ENCODE measurements around the gene ENO4. TPM values are rescaled to one million over a fixed set of nuclear protein-coding genes. Genes with fewer than 3 reads are reported as not detected.

Gene ENO4, protein sequence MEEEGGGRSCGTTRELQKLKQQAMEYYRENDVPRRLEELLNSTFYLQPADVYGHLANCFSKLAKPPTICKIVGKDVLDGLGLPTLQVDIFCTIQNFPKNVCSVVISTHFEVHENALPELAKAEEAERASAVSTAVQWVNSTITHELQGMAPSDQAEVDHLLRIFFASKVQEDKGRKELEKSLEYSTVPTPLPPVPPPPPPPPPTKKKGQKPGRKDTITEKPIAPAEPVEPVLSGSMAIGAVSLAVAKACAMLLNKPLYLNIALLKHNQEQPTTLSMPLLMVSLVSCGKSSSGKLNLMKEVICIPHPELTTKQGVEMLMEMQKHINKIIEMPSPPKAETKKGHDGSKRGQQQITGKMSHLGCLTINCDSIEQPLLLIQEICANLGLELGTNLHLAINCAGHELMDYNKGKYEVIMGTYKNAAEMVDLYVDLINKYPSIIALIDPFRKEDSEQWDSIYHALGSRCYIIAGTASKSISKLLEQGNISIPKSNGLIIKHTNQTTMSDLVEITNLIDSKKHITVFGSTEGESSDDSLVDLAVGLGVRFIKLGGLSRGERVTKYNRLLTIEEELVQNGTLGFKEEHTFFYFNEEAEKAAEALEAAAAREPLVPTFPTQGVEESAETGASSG
- not detected for polyA plus RNA-seq

DNA sequence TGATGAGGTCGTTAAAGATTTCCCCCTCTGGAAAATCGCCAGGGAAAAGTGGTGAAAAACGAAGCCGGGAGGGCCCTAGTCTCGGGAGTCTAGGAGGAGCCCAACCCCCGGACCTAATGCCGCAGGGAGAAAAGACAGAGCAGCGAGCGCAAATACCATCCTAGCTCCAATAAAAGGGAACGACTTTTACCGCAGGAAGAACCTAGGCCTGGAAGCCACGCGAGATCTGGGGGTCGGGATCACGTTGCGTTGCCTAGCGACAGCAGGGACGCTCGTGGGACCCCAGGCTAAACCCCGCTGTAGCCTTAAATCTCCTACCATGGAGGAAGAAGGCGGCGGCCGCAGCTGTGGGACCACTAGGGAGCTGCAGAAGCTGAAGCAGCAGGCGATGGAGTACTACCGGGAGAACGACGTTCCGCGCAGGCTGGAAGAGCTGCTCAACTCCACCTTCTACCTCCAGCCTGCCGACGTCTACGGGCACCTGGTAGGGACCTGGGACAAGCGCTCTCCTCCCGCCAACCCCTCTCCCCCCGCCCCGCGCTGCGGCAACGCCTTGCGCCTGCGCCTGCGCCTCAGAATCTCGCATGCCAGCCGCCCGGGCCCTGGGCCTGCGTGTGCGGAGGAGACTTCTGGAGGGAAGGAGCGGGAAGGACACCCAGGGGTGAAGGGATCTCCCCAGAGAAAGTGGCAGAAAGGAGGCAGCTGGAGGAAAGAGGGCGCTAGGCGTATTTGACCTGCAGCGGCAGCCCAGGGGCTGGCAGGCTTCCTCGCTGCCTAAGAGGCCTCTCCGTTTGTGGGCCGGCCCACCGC, at the start of gene ENO4:
Gene ENO4, plus strand, starts transcription at position 252 of the 810 bp plus-strand sequence. Its CDS starts 68 bp downstream, at position 320.
- Mint-ChIP-seq H3K27ac (no peak within 1 kb of the TSS), H3K9me3 (peaks cover 0 to 17% (median 2%) of the 10 kb centered on the region in 6 donors), H3K4me3 (no peak within 1 kb of the TSS), H3K4me1 (no peaks in the 10 kb centered on the region), H3K36me3 (peaks cover 0 to 6% (median 0%) of the 10 kb centered on the region in 3 donors), H3K27me3 (ENCODE audit: low read depth in 3 of 3) (peaks cover 11 to 34% (median 24%) of the 10 kb centered on the region in 3 donors)
- DNase-seq = no peak

DNA sequence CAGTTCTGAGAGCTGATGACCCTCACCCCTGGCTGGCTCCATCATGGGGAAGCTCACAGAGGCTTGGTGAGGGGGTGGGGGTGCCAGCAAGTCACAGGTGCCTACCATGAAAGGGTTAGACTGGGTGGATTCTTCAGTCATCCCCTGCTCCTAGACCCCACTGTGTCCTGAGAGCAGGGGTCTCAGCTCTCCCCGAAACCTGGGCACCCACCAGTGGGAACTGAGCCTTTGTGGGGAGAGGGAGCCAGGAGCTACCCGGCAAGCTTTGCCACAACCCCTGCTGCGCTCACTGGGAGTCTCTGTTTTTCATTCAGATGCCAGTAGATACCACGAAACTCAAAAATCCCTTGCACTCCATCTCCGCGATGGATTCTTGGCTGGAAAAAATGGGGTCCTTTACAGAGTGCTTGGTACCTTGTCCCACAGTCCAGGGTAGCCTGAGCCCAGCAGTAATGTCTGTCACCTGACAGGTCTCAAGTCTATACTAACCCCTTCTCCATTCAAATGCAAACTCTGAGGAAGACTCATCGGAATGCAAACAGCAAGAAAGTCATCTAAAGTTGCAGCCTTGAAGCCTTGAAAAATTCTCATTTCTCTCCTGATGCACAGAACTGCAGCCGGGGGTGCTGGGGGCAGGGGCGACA, 48.9 kb upstream of the ENO4 start:
- no peak overlapping the region for H3K4me3 Mint-ChIP-seq

DNA sequence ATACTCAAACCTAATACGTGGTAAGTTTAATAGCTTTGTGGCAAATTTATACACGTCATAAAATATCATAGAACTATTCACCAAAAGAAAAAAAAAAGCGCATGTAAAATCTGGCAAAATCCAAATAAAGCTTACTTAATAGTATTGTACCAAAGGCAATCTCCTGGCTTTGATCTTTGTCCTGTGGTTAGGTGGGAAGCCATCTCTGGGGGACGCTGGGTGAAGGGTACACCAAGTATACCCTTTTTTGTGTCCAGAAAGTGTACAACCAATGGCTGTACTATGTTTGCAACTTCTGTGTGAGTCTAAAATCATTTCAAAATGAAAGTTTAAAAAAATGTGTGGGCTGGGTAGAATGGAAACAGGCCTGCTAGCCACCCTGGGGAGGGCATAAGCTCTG, 47.6 kb upstream of the ENO4 start:
- Mint-ChIP-seq H3K4me1 (no peaks in the 10 kb centered on the region), H3K4me3 (no peak overlapping the region), H3K9me3 (no peaks in the 10 kb centered on the region), H3K27ac (no peak overlapping the region), H3K36me3 (no peaks in the 10 kb centered on the region), H3K27me3 (ENCODE audit: low read depth in 3 of 3) (peaks cover 2 to 10% (median 6%) of the 10 kb centered on the region in 3 donors)
- no peak for DNase-seq

More for the DNA sequence above, 48.9 kb upstream of the ENO4 start:
- no peak overlapping the region for H3K27ac Mint-ChIP-seq
- peaks cover 2 to 6% (median 6%) of the 10 kb centered on the region in 3 donors for H3K27me3 Mint-ChIP-seq (ENCODE audit: low read depth in 3 of 3)
- DNase-seq = no peak
- H3K36me3 Mint-ChIP-seq = no peaks in the 10 kb centered on the region
- no peaks in the 10 kb centered on the region for H3K9me3 Mint-ChIP-seq
- H3K4me1 Mint-ChIP-seq = no peaks in the 10 kb centered on the region

DNA sequence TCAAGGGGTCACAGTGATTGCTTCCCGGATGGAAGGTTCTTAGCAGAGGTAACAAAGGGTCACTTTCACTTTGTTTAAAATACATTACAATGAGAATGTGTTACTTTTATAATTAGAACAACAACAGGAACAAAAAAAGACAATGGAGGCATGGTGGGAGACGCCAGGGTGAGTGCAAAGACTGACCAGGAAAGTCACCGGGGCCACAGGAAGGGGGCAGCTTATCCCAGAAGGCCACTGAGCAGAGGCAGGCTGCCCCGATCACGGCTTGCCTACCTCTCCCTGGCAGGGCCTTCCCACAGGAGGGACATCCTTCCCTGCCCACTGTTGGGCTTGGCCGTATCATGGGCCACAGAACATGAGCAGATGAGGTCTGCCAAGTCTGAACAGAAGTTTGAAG, 46.8 kb upstream of the ENO4 start:
- Mint-ChIP-seq H3K4me3 (no peak overlapping the region), H3K9me3 (no peaks in the 10 kb centered on the region), H3K27me3 (ENCODE audit: low read depth in 3 of 3) (peaks cover 2 to 10% (median 3%) of the 10 kb centered on the region in 3 donors), H3K4me1 (no peaks in the 10 kb centered on the region), H3K27ac (no peak overlapping the region), H3K36me3 (no peaks in the 10 kb centered on the region)
- DNase-seq = no peak

DNA sequence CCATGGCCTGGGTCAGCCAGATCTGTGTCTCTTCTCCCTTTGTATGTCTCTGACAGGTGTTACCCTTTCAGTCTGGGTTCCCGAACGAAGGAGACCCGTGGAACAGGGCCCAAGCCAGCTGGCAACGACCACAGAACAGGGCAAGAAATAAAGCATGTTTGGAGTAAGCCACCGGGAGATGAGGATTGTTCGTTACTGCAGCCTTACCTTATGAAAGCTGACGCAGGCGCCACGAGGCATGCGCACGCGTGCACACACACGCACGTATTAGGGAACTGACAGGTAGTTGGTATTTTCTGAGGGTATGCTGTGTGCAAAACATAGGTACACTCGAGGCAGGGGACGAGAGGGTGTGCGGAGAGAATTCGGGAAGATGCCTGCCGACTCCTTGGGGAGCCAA, 46.4 kb upstream of the ENO4 start:
- H3K36me3 Mint-ChIP-seq = no peaks in the 10 kb centered on the region
- H3K4me1 Mint-ChIP-seq = no peaks in the 10 kb centered on the region
- H3K9me3 Mint-ChIP-seq = no peaks in the 10 kb centered on the region
- peaks cover 2 to 10% (median 2%) of the 10 kb centered on the region in 3 donors for H3K27me3 Mint-ChIP-seq (ENCODE audit: low read depth in 3 of 3)
- no peak overlapping the region for H3K27ac Mint-ChIP-seq
- DNase-seq = no peak
- H3K4me3 Mint-ChIP-seq = no peak overlapping the region

DNA sequence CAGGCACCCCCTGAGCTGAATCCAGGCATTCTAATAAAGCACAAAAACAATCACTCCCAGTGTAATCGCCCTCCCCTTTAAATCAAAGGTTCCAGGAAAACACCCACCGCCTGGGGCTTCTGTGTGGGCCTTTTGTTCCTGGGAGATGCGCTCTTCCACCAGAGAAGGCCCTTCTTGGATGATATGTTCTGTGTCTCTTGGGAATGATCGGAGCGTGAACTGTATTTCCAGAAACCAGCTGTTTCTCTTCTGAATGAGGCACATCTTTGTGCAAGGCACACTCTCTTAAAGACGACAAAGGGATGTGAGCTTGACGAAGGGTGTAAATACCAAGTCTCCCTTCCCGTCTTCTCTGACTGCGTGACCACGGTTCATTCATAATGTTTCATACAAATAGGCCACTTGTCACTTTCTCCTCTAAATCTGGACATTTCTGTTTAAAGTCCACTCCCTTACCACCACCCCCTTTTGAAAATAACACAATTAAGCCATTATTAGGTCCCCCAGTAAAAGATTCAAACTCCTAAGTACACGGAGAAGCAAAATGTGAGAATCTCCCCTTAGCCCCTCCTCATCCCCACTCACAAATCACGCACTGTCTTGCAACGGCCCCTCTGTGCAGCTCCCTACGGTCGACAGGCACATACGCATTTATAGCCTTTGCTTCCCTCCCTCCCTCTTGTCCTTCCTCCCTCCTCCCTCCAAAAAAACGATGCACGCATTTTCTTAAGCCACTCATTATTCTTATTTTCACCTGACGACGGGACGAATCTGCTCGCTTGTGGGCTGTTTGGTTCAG, 45.6 kb upstream of the ENO4 start:
- H3K27ac Mint-ChIP-seq = no peak overlapping the region
- no peak for DNase-seq
- H3K36me3 Mint-ChIP-seq = no peaks in the 10 kb centered on the region
- no peaks in the 10 kb centered on the region for H3K4me1 Mint-ChIP-seq
- peaks cover 0 to 2% (median 0%) of the 10 kb centered on the region in 6 donors for H3K9me3 Mint-ChIP-seq
- H3K4me3 Mint-ChIP-seq = no peak overlapping the region
- peaks cover 2 to 10% (median 2%) of the 10 kb centered on the region in 3 donors for H3K27me3 Mint-ChIP-seq (ENCODE audit: low read depth in 3 of 3)

DNA sequence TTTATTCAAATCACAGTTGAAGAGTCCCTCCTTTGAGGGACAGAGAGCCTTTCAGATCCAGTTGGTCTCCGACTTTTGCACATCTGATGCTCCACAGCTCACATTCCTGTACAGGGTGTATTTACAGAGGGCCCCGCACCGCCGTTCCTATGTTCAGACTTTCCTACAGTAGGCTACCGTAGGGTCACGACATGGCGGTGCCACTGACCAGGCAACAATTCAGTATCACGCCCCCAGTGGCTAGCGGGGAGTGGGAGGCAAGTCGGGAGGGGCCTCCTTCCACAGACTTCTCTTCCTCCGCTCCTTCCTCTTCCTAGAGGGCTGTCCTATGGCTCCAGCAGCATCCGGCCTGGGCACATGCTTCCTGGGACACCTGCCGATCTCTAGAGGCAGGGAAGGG, 40.6 kb upstream of the ENO4 start:
- no peak for DNase-seq
- Mint-ChIP-seq H3K36me3 (no peaks in the 10 kb centered on the region), H3K9me3 (peaks cover 0 to 2% (median 0%) of the 10 kb centered on the region in 6 donors), H3K27me3 (ENCODE audit: low read depth in 3 of 3) (peaks cover 0 to 9% (median 2%) of the 10 kb centered on the region in 3 donors), H3K4me1 (no peaks in the 10 kb centered on the region), H3K4me3 (no peak overlapping the region), H3K27ac (no peak overlapping the region)

DNA sequence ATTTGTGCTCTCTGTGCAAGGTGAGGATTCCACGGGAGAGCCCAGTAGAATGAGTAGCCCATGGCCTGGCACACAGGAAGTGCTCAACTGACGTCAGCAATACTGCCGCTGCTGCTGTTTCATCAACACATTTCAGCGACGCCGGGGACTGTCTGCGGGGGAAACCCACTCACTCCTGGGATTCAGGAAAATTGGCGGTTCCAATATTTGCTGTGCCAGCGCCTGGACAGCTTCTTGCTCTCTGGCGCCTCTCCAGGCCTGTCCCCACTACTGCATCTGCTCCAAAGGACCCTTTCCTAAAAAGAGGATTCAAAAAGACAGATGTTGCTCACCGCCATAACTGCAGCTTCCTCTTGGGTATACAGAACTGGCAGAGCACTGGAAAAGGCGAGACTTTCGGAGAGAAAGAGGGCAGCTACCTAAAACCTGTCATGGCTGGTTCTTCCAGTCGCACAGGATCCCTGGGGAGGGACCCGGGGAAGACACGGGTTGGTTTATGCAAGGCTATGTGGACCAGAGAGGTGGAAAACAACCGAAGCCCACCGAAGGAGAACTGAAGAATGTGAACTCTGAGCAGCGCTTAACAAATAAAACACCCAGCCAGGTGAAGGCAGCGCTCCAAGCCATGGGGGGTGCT, 39.7 kb upstream of the ENO4 start:
- peaks cover 0 to 2% (median 0%) of the 10 kb centered on the region in 6 donors for H3K9me3 Mint-ChIP-seq
- H3K4me3 Mint-ChIP-seq = no peak overlapping the region
- peaks cover 0 to 8% (median 2%) of the 10 kb centered on the region in 3 donors for H3K27me3 Mint-ChIP-seq (ENCODE audit: low read depth in 3 of 3)
- H3K4me1 Mint-ChIP-seq = no peaks in the 10 kb centered on the region
- DNase-seq = no peak
- H3K36me3 Mint-ChIP-seq = no peaks in the 10 kb centered on the region
- H3K27ac Mint-ChIP-seq = no peak overlapping the region

DNA sequence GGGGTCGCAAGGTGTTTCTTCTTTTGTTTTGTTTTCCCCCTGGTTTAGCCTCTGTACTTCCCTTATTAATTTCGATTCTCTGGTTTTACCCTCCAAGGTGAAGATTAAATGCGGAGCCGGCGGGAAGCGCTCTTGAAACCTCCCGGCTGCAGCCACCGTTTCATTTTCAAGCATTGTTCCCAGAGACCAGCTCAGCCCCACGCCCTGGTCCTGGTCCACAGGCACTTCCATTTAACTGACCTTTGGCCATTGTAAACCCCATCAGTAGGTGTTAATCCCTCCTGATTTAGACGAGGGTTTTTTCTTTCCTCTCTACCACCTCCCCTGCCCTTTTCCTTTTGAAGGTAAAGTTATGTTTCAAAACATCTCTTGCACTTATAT, 39.2 kb upstream of the ENO4 start:
- Mint-ChIP-seq H3K9me3 (peaks cover 0 to 2% (median 0%) of the 10 kb centered on the region in 6 donors), H3K27me3 (ENCODE audit: low read depth in 3 of 3) (peaks cover 0 to 8% (median 2%) of the 10 kb centered on the region in 3 donors), H3K27ac (no peak overlapping the region), H3K36me3 (no peaks in the 10 kb centered on the region), H3K4me3 (no peak overlapping the region), H3K4me1 (no peaks in the 10 kb centered on the region)
- no peak for DNase-seq

DNA sequence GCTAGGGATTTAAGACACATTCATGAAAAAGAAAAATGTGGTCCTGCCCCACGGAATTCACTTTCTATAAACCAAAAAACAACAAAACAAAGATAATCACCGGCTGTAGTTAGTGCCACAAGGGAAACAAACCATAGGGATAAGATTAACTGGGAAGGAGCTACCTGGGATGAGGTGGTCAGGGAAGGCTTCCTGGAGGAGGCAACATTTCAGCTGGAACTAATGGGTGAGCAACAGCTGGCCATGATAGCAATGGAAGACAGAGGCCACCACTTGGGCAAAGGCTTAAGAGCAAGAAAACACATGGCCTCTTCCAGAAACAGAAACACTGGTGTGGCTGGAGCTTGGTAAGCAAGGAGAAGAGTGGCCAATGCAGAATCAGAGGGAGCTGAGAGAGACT, 38.4 kb upstream of the ENO4 start:
- no peak overlapping the region for H3K27ac Mint-ChIP-seq
- no peak overlapping the region for H3K4me3 Mint-ChIP-seq
- no peaks in the 10 kb centered on the region for H3K4me1 Mint-ChIP-seq
- no peaks in the 10 kb centered on the region for H3K36me3 Mint-ChIP-seq
- peaks cover 0 to 8% (median 5%) of the 10 kb centered on the region in 3 donors for H3K27me3 Mint-ChIP-seq (ENCODE audit: low read depth in 3 of 3)
- peaks cover 0 to 2% (median 0%) of the 10 kb centered on the region in 6 donors for H3K9me3 Mint-ChIP-seq
- DNase-seq = no peak

DNA sequence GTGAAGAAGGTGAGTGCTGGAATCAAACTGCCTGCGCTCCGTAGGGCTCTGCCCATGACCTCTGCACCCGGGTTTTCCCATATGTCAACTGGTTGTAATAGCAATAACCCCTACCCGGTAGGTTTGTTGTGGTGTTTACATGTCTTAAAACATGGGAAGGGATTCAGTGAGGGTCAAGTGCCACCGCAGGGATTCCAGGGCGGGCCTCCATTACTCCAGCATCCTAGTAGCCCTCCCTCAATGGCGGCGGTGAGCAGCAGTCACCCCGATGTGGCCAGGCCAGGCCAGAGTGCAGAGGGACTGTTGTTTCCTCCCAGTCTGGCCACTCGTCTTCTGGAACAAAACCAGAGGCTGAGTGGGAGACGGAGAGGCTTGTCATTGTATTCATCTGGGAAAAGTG, 37.6 kb upstream of the ENO4 start:
- no peak for DNase-seq
- H3K36me3 Mint-ChIP-seq = no peaks in the 10 kb centered on the region
- no peaks in the 10 kb centered on the region for H3K4me1 Mint-ChIP-seq
- H3K27ac Mint-ChIP-seq = no peak overlapping the region
- H3K27me3 Mint-ChIP-seq (ENCODE audit: low read depth in 3 of 3) = peaks cover 0 to 5% (median 5%) of the 10 kb centered on the region in 3 donors
- peaks cover 0 to 2% (median 0%) of the 10 kb centered on the region in 6 donors for H3K9me3 Mint-ChIP-seq
- no peak overlapping the region for H3K4me3 Mint-ChIP-seq

DNA sequence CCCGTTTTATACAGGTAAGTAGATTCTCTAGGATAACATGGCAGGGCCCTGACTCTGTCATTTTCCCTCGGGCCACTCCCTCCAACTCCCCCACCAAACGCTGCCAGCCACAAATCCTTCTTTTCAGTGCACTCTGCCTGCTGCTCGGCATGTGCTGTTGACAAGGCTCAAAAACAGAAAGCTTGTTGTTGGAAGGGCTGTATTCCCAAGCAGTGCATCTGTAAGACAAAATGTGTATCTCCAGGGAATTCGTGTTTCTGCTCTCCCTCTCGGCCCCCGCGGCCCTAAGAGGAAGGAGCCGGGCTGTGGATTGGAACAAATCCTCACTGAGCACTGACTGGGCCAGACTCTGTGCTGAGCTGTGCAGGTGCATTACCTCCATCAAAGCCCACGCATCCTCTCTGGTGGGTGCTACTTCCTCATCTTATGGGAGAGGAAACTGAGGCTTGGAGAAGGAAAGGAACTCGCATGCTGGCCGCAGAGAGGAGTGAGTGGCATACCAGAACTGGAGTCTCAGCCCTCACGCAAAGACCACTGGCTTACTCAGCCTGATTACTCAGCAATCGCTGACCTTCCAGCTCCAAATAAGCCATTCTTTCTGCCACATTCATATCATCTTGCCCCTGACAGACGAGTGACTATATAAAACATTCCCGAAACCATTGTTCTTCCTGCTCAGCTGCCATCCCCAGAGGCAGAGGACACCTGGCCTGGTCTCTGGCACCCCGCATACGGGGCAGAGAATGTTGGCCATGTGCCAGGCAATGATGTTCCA, 33.5 kb upstream of the ENO4 start:
- Mint-ChIP-seq H3K9me3 (no peaks in the 10 kb centered on the region), H3K27ac (no peak overlapping the region), H3K4me3 (no peak overlapping the region), H3K27me3 (ENCODE audit: low read depth in 3 of 3) (peaks cover 0 to 6% (median 5%) of the 10 kb centered on the region in 3 donors), H3K4me1 (no peaks in the 10 kb centered on the region), H3K36me3 (no peaks in the 10 kb centered on the region)
- DNase-seq = no peak

Data from immature natural killer cell (primary cell).